GM12872 (cell line): ENCODE data around the gene EFHC2.

ENCODE experiments used
- TF ChIP-seq, protein P1 (sequence below): IDR thresholded peaks from 3 replicates; pipeline ENCODE4 v1.5.1; 2011; ENCODE audit warnings: low read depth, mild to moderate bottlenecking, low read length, moderate library complexity; ENCODE audit not compliant: insufficient read depth

The EFHC2 gene

DNA sequence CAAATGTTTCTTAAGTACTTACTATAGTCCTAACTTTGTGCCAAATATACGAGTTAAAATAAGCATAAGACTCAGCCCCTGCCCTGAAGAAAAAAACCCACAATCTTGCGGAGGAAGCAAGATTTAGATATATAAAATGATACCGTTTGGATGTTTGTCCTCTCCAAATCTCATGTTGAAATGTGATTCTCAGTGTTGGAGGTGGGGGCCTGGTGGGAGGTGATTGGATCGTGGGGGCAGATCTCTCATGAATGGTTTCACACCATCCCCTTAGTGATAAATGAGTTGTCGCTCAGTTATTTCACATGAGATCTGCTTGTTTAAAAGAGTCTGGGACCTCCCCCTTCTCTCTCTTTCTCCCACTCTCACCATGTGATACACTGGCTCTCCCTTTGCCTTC is 28.7 kb downstream of the EFHC2 start:
- TF ChIP-seq, protein P1, sequence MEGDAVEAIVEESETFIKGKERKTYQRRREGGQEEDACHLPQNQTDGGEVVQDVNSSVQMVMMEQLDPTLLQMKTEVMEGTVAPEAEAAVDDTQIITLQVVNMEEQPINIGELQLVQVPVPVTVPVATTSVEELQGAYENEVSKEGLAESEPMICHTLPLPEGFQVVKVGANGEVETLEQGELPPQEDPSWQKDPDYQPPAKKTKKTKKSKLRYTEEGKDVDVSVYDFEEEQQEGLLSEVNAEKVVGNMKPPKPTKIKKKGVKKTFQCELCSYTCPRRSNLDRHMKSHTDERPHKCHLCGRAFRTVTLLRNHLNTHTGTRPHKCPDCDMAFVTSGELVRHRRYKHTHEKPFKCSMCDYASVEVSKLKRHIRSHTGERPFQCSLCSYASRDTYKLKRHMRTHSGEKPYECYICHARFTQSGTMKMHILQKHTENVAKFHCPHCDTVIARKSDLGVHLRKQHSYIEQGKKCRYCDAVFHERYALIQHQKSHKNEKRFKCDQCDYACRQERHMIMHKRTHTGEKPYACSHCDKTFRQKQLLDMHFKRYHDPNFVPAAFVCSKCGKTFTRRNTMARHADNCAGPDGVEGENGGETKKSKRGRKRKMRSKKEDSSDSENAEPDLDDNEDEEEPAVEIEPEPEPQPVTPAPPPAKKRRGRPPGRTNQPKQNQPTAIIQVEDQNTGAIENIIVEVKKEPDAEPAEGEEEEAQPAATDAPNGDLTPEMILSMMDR = no peak

DNA sequence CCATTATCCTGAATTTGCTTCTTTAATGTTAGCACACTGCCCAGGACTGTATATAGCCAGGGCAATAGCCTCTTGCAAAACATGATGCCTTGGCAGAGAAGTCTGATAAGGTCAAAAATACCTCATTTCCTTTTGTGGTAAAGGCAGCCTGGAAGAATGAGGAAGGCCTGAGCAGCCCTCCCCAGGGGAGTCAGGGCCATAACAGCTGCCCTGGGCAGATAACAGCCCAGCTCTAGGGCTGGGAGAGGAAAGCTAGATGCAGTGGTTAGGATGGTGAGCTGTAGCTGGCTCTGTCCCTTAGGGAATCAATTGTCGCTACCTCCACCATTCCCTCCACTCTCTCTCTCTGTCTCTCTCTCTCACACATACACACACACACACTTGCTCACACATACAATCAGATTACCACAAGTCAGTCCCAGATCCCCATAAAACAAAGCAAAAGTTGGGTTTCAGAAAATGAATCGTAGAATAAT is 29.2 kb downstream of the EFHC2 start:
- TF ChIP-seq, protein P1 = no peak

DNA sequence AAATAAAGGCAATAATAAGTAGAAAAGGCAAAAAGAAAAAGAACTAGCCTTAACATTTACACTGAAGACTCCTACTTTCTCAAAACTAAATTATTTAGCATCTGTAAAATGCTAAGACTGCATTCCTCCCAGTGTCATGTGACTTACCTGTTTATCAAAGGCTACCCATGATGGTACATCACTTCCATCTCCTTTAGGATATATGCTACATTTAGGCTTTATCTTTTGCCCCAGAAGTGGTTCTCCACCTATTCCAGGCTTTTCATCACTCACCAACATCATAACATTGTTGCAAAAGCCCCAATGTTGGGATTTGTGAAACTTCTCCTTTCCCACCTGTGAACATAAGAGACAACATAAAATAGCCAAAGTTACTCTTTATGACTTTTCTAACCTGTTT is 31.1 kb downstream of the EFHC2 start:
- TF ChIP-seq, protein P1 = no peak

DNA sequence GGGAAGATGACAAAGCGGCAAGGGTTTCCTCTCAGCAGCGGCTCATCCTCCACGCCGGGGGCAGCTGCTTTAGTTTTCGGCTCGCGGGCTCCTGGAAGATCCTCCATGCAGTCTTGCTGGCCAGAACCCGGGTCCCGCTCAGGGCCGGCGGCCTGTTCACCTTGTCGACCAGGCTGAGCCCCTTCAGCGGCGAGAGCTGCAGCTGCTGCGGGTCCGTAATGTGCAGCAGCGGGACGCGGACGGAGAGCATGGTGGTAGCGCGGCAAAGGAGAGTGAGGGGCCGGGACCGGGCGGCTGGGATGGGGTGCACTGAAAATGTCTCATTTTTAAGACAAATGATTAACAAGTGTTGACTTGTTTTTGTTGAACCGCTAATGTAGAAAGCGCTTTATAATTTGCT is 33.2 kb downstream of the EFHC2 start:
- TF ChIP-seq, protein P1 = no peak

DNA sequence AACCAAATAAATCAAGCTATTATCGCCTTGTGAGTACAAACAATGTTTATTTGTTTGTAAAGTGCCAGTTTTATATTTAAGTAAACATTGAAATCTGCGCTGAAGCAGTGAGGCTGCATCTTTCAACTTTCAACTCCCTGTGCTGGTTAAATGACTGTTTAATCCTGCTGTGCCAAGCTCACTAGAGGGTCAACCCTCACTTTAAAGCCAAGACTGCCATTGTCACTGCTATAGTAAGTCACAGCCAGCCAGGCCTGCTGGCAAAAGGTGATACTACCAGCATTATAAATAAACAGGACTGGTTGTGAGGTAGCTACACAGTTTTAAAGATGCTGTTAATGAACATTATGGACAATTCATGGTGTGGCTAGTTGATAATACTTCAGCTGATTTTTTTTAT is 34.6 kb downstream of the EFHC2 start:
- TF ChIP-seq, protein P1 = no peak

DNA sequence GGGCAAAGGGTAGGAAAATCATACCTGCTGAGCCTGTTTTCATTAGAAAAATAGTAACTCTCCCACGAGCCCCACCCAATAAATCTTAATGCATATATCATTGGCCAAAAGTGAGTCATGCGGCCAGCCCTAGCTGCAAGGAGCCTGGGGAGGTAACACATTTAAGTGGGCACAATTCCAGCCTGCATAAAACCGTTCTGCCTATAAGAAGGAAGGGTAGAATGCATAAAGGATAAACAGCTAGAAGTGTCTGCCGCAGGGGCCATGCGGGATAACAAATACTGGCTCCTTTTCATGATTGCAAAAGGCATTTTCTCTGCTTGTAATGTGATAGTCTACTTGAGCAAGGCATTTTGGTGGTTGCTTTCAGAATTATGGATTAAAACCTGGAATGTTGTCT is 37.1 kb downstream of the EFHC2 start:
- TF ChIP-seq, protein P1 = no peak

DNA sequence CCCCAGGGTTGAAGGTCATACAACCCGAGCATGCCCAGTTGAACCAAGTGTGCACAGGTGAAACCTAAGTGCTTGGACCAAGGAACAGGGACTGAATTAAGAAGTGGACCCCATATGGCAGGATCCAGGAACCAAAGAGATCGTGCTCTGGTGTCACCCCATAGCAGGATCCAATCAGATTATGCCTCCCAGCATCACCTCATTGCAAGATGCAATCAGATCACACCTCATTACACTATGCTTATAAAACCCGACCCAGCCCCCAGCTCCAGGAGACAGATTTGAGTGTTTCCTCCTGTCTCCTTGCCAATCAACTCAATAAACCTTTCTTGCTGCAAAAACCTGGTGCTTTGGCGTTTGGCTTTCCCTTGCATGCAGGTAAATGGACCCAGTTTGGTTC is 37.6 kb downstream of the EFHC2 start:
- TF ChIP-seq, protein P1 = no peak

DNA sequence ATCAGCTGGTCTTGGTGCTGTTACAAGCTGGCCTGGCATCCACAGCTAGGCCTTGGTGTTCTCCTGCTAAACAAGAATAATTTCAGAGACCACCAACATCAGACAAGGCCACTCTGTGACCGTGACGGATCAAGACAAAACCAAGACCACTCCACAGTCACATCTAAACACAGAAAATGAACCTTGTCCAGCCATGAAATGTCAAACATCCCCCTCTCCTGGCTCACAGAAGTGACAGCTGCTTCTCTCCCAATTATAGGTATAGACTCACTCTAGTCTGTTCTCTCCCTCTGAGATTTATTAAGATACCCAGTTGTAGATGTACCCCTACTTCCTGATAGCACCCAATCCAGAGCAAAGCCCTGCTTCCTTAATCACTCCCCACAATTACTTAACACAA is 40.4 kb downstream of the EFHC2 start:
- TF ChIP-seq, protein P1 = no peak
